Lower leg skin (tissue), 4 donors: ENCODE results near the gene FNBP1L. TPM values are rescaled to one million over a fixed set of nuclear protein-coding genes. Genes with fewer than 3 reads are reported as not detected.
"Not testable (repeated sequence)": the region's sequence is repeated elsewhere in the genome, so short reads cannot be mapped to it uniquely, and the experiment has no call there.

Source experiments
- DNase-seq, 2 donors: peaks; one replicate each; pipeline ENCODE4 v3.0.0-alpha.2; 2019; ENCODE audit warnings: low spot score in 2 of 2
- H3K4me3 ChIP-seq: fragments of 200-600 bp; sonication (generic); 2 replicates; pipeline ENCODE4 v1.5.1; 2017; ENCODE audit warnings: mild to moderate bottlenecking, low read depth; ENCODE audit not compliant: poor library complexity, severe bottlenecking
- POLR2A ChIP-seq, 2 donors: fragments of 450-650 bp; IDR thresholded peaks; one replicate each; pipeline ENCODE4 v1.6.1; 2016 to 2017; ENCODE audit warnings: antibody characterized with exemption in 2 of 2, mild to moderate bottlenecking in 1 of 2, moderate library complexity in 1 of 2
- WGBS, 2 donors: methylation state at CpG; one replicate each; pipeline ENCODE4 v1.1.5; 2018; 5-methylcytosine and 5-hydroxymethylcytosine counted together
- intact Hi-C: fragments of 100-400 bp; cut with DNase I; formaldehyde crosslinking; loops from one replicate; pipeline ENCODE4 v1.15.0; 2023; ENCODE audit warnings: low total_unique reads
- total RNA-seq, 4 donors: library from RNA; depleted of rRNA; stranded (reverse); fragments of >200 nt; gene quantifications; one replicate each; pipeline ENCODE4 v1.1.0, GENCODE V29; 2016
- TF ChIP-seq, protein P1 (sequence below), 3 donors: fragments of 450-650 bp; IDR thresholded peaks; one replicate each; pipeline ENCODE4 v1.5.1; 2016; ENCODE audit warnings: antibody characterized with exemption in 3 of 3, mild to moderate bottlenecking in 3 of 3, moderate library complexity in 2 of 3

FNBP1L gene
- total RNA-seq, 4 donors from 2014 or later, result 19.4 to 30.4 (median 21.9) TPM

DNA sequence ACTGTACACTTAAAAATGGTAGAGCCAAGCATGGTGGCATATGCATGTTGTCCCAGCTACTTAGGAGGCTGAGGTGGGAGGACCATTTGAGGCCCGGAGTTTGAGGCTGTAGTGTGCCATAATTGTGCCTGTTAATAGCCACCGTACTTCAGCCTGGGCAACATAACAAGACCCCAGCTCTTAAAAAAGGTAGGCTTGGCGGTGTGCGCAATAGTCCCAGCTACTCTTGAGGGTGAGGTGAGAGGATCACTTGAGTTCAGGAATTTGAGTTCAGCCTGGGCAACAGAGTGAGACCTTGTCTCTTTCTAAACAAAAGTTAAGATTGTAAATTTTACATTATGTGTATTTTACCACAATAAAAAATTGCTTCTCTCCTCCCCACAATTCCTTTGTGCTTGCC is 19.7 kb downstream of the FNBP1L start:
- intact Hi-C loops, result no loop called here
- 91 to 100% methylated on average over 4 of the region's 4 CpGs for WGBS, 2 donors
- no peak for TF ChIP-seq POLR2A (IDR thresholded peaks at IDR 0.05)
- TF ChIP-seq, protein P1, sequence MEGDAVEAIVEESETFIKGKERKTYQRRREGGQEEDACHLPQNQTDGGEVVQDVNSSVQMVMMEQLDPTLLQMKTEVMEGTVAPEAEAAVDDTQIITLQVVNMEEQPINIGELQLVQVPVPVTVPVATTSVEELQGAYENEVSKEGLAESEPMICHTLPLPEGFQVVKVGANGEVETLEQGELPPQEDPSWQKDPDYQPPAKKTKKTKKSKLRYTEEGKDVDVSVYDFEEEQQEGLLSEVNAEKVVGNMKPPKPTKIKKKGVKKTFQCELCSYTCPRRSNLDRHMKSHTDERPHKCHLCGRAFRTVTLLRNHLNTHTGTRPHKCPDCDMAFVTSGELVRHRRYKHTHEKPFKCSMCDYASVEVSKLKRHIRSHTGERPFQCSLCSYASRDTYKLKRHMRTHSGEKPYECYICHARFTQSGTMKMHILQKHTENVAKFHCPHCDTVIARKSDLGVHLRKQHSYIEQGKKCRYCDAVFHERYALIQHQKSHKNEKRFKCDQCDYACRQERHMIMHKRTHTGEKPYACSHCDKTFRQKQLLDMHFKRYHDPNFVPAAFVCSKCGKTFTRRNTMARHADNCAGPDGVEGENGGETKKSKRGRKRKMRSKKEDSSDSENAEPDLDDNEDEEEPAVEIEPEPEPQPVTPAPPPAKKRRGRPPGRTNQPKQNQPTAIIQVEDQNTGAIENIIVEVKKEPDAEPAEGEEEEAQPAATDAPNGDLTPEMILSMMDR (IDR thresholded peaks at IDR 0.05), result no peak
- no peak overlapping the region for H3K4me3 ChIP-seq
- no peak for DNase-seq

DNA sequence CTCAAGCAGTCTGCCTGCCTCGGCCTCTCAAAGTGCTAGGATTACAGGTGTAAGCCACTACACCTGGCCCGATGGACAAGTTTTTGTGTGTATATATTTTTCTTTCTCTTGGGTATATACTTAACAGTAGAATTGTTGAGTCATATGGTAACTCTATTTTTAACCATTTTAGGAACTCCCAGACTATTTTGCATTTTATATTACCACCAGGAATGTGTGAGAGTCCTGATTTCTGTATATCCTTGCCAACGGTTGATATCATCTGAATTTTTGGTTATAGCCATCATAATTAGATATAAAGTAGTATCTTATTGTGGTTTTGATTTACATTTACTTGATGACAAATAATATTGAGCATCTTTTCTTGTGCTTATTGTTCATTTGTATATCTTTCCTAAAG is 20.7 kb downstream of the FNBP1L start:
- TF ChIP-seq, protein P1 (IDR thresholded peaks at IDR 0.05), result no peak
- no peak for TF ChIP-seq POLR2A (IDR thresholded peaks at IDR 0.05)
- 67 to 73% methylated on average over 3 of the region's 3 CpGs for WGBS, 2 donors
- intact Hi-C loops, result no loop called here
- no peak overlapping the region for H3K4me3 ChIP-seq
- no peak for DNase-seq

DNA sequence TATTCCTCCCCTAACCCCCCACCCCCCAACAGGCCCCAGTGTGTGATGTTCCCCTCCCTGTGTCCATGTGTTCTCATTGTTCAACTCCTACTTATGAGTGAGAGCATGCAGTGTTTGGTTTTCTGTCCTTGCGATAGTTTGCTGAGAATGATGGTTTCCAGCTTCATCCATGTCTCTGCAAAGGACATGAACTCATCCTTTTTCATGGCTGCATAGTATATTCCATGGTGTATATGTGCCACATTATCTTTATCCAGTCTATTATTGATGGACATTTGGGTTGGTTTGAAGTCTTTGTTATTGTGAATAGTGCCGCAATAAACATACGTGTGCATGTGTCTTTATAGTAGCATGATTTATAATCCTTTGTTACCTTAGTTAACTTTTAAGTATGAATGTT is 21.3 kb downstream of the FNBP1L start:
- 97% methylated on average over 3 of the region's 3 CpGs for WGBS, 2 donors
- DNase-seq, H3K4me3 ChIP-seq, intact Hi-C loops: not testable (repeated sequence)

DNA sequence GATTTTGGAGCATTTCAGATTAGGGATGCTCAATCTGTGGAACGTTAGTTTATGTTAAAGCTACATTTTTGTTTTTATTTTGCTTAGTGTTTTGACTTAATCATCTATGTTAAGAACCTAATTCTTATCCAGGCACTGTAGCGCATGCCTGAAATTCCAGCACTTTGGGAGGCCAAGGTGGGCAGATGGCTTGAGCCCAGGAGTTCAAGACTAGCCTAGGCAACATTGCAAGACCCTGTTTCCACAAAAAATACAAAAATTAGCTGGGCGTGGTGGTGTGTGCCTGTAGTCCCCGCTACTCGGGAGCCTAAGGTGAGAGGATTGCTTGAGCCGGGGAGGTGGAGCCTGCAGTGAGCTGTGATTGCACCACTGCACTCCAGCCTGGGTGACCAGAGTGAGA is 23.4 kb downstream of the FNBP1L start:
- WGBS, 2 donors, result 86 to 90% methylated on average over 6 of the region's 6 CpGs
- no peak for DNase-seq
- H3K4me3 ChIP-seq, result no peak overlapping the region
- TF ChIP-seq, protein P1 (IDR thresholded peaks at IDR 0.05), result no peak
- no peak for TF ChIP-seq POLR2A (IDR thresholded peaks at IDR 0.05)
- intact Hi-C loops, result no loop called here

DNA sequence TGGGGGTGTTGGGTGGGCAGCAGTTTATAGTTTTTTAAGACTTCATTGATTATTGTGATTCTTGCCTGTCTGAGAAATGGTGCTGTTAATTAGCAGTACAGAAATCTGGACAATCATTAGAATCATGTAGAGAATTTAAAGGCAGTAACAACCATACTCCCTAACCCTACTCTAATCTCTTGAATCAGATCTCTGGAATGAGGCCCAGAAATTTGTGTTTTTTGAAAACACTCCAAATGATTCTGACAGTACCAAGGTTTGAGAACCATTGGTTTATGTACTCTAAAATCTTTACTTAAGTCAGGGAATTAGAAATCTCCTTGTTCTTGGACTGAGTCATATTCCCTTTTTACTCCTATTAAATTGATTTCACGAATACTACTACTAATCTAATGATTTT is 24.0 kb downstream of the FNBP1L start:
- 40 to 50% methylated on average over 1 of the region's 1 CpG for WGBS, 2 donors
- no peak overlapping the region for H3K4me3 ChIP-seq
- intact Hi-C loops, result no loop called here
- TF ChIP-seq, protein P1 (IDR thresholded peaks at IDR 0.05), result no peak
- no peak for TF ChIP-seq POLR2A (IDR thresholded peaks at IDR 0.05)
- DNase-seq, result no peak

DNA sequence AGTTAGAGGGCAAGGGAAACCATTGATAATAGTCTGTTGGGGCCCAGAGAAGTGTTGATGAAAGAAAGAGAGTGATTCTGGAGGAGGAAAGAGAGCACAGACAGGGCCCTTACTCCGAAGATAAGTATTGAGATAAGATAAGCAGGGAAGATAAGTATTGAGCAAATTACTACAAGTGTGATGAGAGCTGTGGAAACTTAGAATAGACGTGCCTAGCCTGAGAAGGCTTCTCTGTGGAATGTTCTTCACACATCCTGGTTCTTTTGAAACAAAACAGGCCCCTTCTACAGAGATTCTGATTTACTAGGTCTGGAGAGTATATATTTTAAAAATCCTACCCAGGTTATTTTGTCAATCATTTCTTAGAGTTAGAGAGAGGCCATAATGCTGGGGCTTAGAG is 26.4 kb downstream of the FNBP1L start:
- no peak for TF ChIP-seq POLR2A (IDR thresholded peaks at IDR 0.05)
- TF ChIP-seq, protein P1 (IDR thresholded peaks at IDR 0.05), result no peak
- DNase-seq, result no peak
- WGBS, 2 donors, result 77 to 85% methylated on average over 2 of the region's 2 CpGs
- no peak overlapping the region for H3K4me3 ChIP-seq
- intact Hi-C loops, result no loop called here
